GM19463 (cell line): ENCODE data around the gene MTG1.
"Not testable (repeated sequence)": the region's sequence is repeated elsewhere in the genome, so short reads cannot be mapped to it uniquely, and the experiment has no call there.

Experiments
- ATAC-seq: cut with Tn5 transposase; IDR thresholded peaks from one replicate; pipeline ENCODE4 v1.9.1; 2021; ENCODE audit warnings: mild to moderate bottlenecking, moderate library complexity; ENCODE audit not compliant: unreplicated experiment

MTG1 gene

DNA sequence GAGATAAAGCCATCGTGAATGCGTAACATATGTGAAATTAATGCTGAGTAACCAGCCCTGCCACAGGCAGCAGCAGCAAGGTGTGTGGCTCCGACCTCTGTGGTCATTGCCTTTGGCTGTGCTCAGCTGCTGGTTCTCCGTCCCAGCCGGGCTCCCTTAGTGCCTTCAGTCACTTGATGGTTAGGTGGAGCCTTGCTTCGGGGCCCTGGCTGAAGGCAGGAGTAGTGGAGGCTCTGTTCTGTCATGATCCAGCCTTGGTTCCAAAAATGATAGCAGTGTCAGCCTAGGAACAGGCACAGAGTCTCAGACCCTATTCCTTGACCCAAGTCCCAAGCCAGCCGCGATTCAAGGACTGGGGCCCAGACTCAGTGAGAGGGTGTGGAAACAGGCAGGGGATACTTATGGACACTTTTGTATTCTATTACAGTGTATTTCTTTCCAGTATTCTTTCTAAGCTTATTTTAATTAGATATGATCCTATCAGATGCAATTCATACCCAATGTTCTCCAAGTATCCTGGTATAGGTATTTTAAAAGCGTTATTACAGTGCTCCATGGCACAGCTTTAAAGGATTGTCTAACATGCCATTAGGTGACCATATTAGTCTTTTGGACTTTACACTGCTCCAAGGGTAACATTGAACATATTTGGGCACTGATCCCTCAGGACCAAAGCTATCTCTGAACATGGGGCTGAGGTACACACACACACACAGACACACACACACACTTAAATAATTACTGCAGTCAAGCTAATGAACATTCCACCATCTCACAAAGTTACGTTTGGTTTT lies 68.8 kb downstream of the MTG1 start:
- no peak for ATAC-seq

DNA sequence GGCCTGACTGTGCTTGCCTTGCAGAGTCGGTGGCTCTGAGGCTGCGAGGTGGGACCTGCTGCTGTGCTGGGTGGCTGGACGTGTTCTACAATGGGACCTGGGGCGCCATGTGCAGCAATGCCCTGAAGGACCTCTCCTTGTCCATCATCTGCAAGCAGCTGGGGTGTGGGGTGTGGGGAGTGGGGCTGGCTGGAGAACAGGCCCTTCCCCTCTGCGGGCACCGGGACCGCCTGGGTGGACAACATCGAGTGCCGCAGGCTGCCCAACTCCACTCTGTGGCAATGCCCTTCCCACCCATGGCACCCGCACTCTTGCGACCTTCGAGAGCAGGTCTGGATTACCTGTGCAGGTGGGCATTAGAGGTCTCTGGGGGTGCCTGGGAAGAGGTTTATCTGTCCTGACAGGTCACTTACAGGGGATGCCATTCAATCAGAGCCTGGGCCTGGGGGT lies 70.7 kb downstream of the MTG1 start:
- no peak for ATAC-seq

GRCh38 chr10:133465191-133465949 lies 71.4 kb downstream of the MTG1 start:
- no peak for ATAC-seq

DNA sequence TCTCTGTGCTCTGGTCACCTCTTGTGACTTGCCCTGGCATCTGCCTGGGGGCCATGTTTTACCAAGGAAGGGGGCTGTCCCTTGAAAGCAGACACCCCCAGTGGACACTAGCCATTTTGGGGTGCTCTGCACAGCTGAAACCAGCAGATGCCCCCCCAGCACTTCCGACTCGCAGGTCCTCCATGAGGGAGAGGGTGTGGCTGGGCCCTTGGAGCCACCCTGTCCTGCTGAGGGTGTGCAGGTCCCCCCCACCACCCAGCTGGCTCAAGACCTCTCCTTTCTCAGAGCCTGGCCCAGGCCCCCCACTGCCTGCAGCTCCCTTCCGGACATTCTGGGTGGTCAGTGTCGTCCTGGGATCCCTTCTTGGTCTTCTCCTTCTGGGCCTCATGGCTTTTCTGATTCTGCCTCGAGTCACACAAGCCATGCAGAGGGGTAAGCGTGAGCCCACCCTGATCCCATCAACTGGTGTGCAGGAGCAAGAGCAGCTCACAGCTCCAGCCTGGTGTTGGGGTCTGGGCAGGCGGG lies 72.1 kb downstream of the MTG1 start:
- ATAC-seq, result no peak

- ATAC-seq, result no peak
Observed at GRCh38 chr10:133466683-133467275, 72.8 kb downstream of the MTG1 start.

- no peak for ATAC-seq
Observed at GRCh38 chr10:133467286-133467911, 73.4 kb downstream of the MTG1 start.

GRCh38 chr10:133469205-133469604 lies 75.2 kb downstream of the MTG1 start:
- ATAC-seq, result not testable (repeated sequence)

DNA sequence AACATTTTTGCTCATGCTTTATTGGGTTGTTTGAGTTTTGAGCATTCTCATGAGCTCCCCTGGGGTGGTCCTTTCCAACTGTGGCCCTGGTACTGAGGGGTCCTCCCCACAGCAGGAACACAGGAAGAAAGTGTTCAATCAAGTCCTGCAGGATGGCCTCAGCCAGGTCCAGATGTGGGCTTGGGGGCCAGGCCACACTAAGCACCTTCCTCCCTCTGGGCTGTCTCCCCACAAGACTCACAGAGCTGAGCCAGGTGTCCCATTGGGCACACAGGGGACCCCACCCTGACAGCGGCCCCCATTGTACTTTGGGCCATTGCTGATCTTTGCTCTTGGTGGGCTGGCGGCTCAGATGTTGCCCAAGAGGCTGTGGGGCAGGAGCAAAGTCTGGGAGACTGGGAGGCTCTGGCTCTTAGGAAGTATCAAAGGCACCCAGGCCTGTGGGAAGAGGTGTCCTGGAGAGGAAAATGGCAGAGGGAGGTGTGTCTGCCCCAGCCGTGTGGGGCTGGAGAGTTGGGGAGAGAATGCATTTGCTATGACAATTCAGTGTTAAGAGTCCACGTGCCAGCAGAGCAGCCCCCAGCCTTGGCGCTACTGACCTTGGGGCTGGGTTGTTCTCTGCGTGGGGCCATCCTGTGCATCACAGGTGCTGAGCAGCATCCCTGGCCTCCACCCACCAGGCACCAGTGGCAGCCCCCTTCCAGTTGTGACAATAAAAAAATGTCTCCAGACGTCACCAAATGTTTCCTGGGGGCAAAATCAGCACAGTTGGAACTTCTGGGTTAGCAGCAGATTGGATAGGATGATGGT lies 77.5 kb downstream of the MTG1 start:
- ATAC-seq, result no peak
